Caco-2 (cell line): ENCODE data around the gene ADGRL1. TPM values are rescaled to one million over a fixed set of nuclear protein-coding genes. Genes with fewer than 3 reads are reported as not detected.

ENCODE experiments used
- BruUV-seq: library from RNA; stranded (reverse); fragments of 400-500 nt; replicated peaks from 2 replicates; lab custom pipeline; 2021; lab: Mats Ljungman, UMichigan
- CTCF ChIA-PET: fragments of 300-600 bp; sonication (Branson Sonifier 250); formaldehyde crosslinking; loops from one replicate; lab custom pipeline; 2022; ENCODE audit warnings: antibody characterized with exemption; lab: Charles Lee
- POLR2A ChIA-PET: fragments of 300-600 bp; sonication (Branson Sonifier 250); formaldehyde crosslinking; loops from one replicate; lab custom pipeline; 2022; ENCODE audit warnings: antibody characterized with exemption; lab: Charles Lee
- DNase-seq, 2 experiments: peaks; one replicate each; pipeline versions ENCODE4 v3.0.0 to v3.0.0-alpha.2; 2020 to 2022
- H3K27me3 ChIP-seq: replicated peaks from 2 replicates; pipeline ENCODE4 v1.6.0; 2011; ENCODE audit warnings: low read length; ENCODE audit not compliant: control insufficient read depth, insufficient read depth
- H3K36me3 ChIP-seq: 2 replicates; pipeline ENCODE4 v1.5.1; 2011; ENCODE audit warnings: low read length; ENCODE audit not compliant: control insufficient read depth, insufficient read depth
- H3K4me1 ChIP-seq: fragments of 250-450 bp; sonication (Bioruptor Pico); 2 replicates; pipeline ENCODE4 v1.5.1; 2020; ENCODE audit warnings: mild to moderate bottlenecking
- H3K4me3 ChIP-seq: 2 replicates; pipeline ENCODE4 v1.5.1; 2011; ENCODE audit warnings: low read depth, mild to moderate bottlenecking, control low read depth, low read length
- H3K9me3 ChIP-seq: fragments of 250-450 bp; sonication (Bioruptor Pico); 2 replicates; pipeline ENCODE4 v1.5.1; 2020; ENCODE audit warnings: mild to moderate bottlenecking, moderate library complexity
- H3K27ac Mint-ChIP-seq: one replicate; pipeline ENCODE4 v1.8.0; 2022; ENCODE audit warnings: mixed read lengths; ENCODE audit not compliant: unreplicated experiment
- H3K27me3 Mint-ChIP-seq: one replicate; pipeline ENCODE4 v1.8.0; 2022; ENCODE audit warnings: mixed read lengths; ENCODE audit not compliant: insufficient read depth, unreplicated experiment
- H3K36me3 Mint-ChIP-seq: one replicate; pipeline ENCODE4 v1.8.0; 2022; ENCODE audit warnings: mild to moderate bottlenecking, mixed read lengths; ENCODE audit not compliant: insufficient read depth, unreplicated experiment
- H3K4me1 Mint-ChIP-seq: one replicate; pipeline ENCODE4 v1.8.0; 2022; ENCODE audit warnings: low read depth, mixed read lengths; ENCODE audit not compliant: unreplicated experiment
- H3K4me3 Mint-ChIP-seq: one replicate; pipeline ENCODE4 v1.8.0; 2022; ENCODE audit warnings: mild to moderate bottlenecking, moderate library complexity, mixed read lengths; ENCODE audit not compliant: unreplicated experiment
- H3K9me3 Mint-ChIP-seq: one replicate; pipeline ENCODE4 v1.8.0; 2022; ENCODE audit warnings: mixed read lengths; ENCODE audit not compliant: unreplicated experiment
- intact Hi-C: fragments of 100-400 bp; cut with micrococcal nuclease; formaldehyde crosslinking; loops from one replicate; pipeline ENCODE4 v1.10.0; 2022; ENCODE audit not compliant: unreplicated experiment
- total RNA-seq: library from RNA; stranded (reverse); gene quantifications from 2 replicates; pipeline ENCODE4 v1.2.3, GENCODE V29; 2022
- TF ChIP-seq, protein P1 (sequence below), 2 experiments: fragments of 200-600 bp in 1 of 2; IDR thresholded peaks; 1 replicate in 1 of 2; 2 replicates in 1 of 2; pipeline versions ENCODE4 v1.5.1 to v1.8.0; 2011 to 2022; ENCODE audit warnings: antibody characterized with exemption in 1 of 2, control low read depth in 1 of 2, inconsistent platforms in 1 of 2, low read depth in 1 of 2, low read length in 1 of 2, mild to moderate bottlenecking in 1 of 2, moderate library complexity in 1 of 2; ENCODE audit not compliant: insufficient read depth in 1 of 2, severe bottlenecking in 1 of 2, unreplicated experiment in 1 of 2

ADGRL1 gene
- total RNA-seq, 1 experiment from 2014 or later, result 17.6 TPM

DNA sequence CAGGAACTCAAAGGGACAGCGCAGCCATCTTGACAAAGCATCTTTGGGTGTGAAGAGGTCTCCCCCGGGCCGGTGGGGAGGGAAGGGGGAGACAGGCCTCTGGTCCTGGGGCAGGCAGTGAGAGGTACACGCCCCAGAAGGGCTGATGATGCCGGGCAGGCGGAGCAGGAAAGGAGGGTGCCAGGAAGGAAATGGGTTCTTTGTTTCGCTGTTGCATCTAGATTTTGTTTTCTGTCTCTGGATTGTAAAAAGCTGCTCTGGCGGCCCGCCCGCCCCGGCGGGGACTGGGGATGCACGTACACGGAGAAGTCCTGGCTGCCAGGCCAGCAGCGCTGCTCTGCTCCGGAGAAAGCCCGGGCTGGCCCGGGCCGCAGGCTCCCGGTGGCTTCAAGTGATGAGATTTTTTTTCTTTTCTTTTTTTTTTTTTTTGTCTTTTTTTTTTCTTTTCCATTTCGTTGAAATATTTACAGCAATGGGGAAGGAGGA, 56.4 kb downstream of the ADGRL1 start:
- DNase-seq, result no peak
- no TSS peak for BruUV-seq
- H3K36me3 Mint-ChIP-seq, result peaks cover 10% of the 10 kb centered on the region
- H3K4me3 Mint-ChIP-seq, result no peak overlapping the region
- H3K4me3 ChIP-seq, result no peak overlapping the region
- H3K9me3 Mint-ChIP-seq, result no peaks in the 10 kb centered on the region
- H3K27me3 Mint-ChIP-seq, result no peaks in the 10 kb centered on the region
- intact Hi-C loops, result no loop called here
- CTCF ChIA-PET, result no interaction called here
- no peaks in the 10 kb centered on the region for H3K36me3 ChIP-seq
- H3K4me1 Mint-ChIP-seq, result no peaks in the 10 kb centered on the region
- no peaks in the 10 kb centered on the region for H3K4me1 ChIP-seq
- no peaks in the 10 kb centered on the region for H3K27me3 ChIP-seq
- H3K9me3 ChIP-seq, result no peaks in the 10 kb centered on the region
- no peak overlapping the region for H3K27ac Mint-ChIP-seq
- POLR2A ChIA-PET, result no interaction called here
- TF ChIP-seq, protein P1, sequence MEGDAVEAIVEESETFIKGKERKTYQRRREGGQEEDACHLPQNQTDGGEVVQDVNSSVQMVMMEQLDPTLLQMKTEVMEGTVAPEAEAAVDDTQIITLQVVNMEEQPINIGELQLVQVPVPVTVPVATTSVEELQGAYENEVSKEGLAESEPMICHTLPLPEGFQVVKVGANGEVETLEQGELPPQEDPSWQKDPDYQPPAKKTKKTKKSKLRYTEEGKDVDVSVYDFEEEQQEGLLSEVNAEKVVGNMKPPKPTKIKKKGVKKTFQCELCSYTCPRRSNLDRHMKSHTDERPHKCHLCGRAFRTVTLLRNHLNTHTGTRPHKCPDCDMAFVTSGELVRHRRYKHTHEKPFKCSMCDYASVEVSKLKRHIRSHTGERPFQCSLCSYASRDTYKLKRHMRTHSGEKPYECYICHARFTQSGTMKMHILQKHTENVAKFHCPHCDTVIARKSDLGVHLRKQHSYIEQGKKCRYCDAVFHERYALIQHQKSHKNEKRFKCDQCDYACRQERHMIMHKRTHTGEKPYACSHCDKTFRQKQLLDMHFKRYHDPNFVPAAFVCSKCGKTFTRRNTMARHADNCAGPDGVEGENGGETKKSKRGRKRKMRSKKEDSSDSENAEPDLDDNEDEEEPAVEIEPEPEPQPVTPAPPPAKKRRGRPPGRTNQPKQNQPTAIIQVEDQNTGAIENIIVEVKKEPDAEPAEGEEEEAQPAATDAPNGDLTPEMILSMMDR (IDR thresholded peaks at IDR 0.05; ENCODE audit: insufficient read depth in 1 of 2, low read depth in 1 of 2, low read length in 1 of 2, severe bottlenecking in 1 of 2, unreplicated experiment in 1 of 2), result no peak

DNA sequence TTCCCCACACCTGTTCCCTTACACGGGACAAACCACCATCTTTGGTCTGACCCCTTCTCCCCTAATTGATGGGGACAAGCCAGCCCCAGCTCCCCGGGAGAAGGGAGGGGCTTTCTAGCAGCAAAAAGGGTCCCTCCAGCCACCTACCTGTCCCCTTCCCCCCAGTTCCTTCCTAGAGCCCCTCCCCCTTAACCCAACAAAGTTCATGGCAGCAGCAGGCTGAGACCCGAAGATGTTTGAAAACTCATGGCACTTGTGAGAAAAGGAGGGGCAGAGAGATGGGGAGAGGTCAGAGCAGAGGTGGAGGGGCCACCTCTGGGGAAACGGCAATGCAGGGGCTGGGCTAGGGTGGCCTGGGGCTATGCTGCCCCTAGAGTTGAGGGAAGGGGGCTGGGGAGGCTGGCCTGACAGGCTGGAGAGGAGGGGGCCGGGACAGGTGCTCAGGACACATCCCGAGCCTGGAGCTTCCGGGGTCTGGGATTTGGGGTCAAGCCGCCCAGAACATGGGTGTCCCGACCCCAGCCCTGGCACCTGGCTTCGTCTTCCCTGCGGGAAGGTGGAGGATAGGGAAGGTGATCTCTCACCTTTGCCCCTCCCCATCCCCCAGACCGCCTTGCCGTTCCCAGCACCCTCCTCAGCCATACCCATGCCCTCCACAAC, 57.1 kb downstream of the ADGRL1 start:
- no peaks in the 10 kb centered on the region for H3K4me1 ChIP-seq
- no TSS peak for BruUV-seq
- H3K9me3 ChIP-seq, result no peaks in the 10 kb centered on the region
- Mint-ChIP-seq H3K27me3 (no peaks in the 10 kb centered on the region), H3K9me3 (no peaks in the 10 kb centered on the region), H3K4me3 (no peak overlapping the region), H3K4me1 (no peaks in the 10 kb centered on the region), H3K36me3 (peaks cover 10% of the 10 kb centered on the region), H3K27ac (no peak overlapping the region)
- H3K27me3 ChIP-seq, result no peaks in the 10 kb centered on the region
- H3K36me3 ChIP-seq, result no peaks in the 10 kb centered on the region
- POLR2A ChIA-PET, result interaction anchor here (0.6 kb wide), 1 partner anchor 12 kb away, joined by 4 read pairs; no protein-coding TSS in a partner anchor
- intact Hi-C loops, result no loop called here
- CTCF ChIA-PET, result interaction anchor here (1.8 to 1.9 kb wide), 2 partner anchors 12 to 200 kb away, joined by 9 to 14 read pairs; partner anchors contain the start of gene ASF1B
- TF ChIP-seq, protein P1 (IDR thresholded peaks at IDR 0.05; ENCODE audit: insufficient read depth in 1 of 2, low read depth in 1 of 2, low read length in 1 of 2, severe bottlenecking in 1 of 2, unreplicated experiment in 1 of 2), result no peak
- DNase-seq, result no peak
- H3K4me3 ChIP-seq, result no peak overlapping the region

DNA sequence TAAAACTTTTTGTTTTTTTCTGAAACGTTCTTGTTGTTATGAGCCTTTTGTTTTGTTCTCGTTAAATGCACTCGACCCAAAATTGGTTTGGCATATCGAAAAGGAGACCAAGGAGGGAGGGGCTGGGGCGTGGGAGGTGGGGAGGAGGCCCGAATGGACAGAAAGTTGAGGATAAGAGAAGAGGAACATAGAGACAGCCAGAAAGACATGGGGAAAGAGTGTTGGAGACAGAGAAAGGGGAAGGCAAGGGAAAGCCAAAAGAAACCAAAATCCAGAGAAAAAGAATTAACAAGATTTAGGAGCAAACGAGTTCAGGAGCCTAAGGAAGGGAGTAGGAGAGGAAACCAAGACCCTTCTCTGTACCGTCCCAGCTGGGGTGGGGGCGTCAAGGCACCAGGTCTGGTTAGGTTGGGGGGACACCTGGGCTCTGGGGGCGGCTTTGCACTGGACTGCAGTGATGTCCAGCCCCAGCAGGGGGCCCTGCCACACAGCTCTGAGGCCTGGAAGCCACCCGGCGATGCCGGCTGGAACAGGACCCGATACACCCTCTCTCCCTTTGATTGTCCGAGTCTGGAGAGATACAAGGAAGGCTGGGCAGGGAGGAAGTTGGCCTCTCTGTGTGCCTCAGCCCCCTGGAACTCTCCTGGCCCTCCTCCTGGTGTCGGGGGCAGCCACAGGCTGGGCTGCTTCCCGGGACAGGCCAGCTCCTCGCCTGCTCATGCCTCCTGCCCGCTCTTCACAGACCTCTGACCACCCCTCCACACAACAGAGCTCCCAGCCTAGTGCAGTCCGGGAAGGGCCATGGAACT, 58.0 kb downstream of the ADGRL1 start:
- BruUV-seq, result no TSS peak
- no peaks in the 10 kb centered on the region for H3K27me3 ChIP-seq
- Mint-ChIP-seq H3K4me3 (no peak overlapping the region), H3K9me3 (no peaks in the 10 kb centered on the region), H3K4me1 (no peaks in the 10 kb centered on the region), H3K36me3 (peaks cover 10% of the 10 kb centered on the region), H3K27ac (no peak overlapping the region), H3K27me3 (no peaks in the 10 kb centered on the region)
- ChIA-PET CTCF (interaction anchor here (0.5 to 1.9 kb wide), 4 partner anchors 11 to 320 kb away, joined by 3 to 14 read pairs (median 7); partner anchors contain the start of gene ASF1B), POLR2A (interaction anchor here (0.6 kb wide), 2 partner anchors 11 kb away, joined by 3 to 4 read pairs; no protein-coding TSS in a partner anchor)
- no peaks in the 10 kb centered on the region for H3K36me3 ChIP-seq
- TF ChIP-seq, protein P1 (IDR thresholded peaks at IDR 0.05; ENCODE audit: insufficient read depth in 1 of 2, low read depth in 1 of 2, low read length in 1 of 2, severe bottlenecking in 1 of 2, unreplicated experiment in 1 of 2), result peak; percentile 69 to 83
- intact Hi-C loops, result no loop called here
- no peaks in the 10 kb centered on the region for H3K9me3 ChIP-seq
- no peaks in the 10 kb centered on the region for H3K4me1 ChIP-seq
- peak; percentile 53 to 65 for DNase-seq
- H3K4me3 ChIP-seq, result no peak overlapping the region
